Measurements from ENCODE around the gene PLPP4. TPM values are rescaled to one million over a fixed set of nuclear protein-coding genes. Genes with fewer than 3 reads are reported as not detected.
A peak's percentile ranks its signal among the peaks of the same experiment; 100 is the strongest.

The PLPP4 gene
- total RNA-seq, 1 experiment from 2014 or later, result 3.5 TPM

GRCh38 chr10:120436439-120437112 is 20.5 kb upstream of the PLPP4 start:
- Histone ChIP-seq H3K36me3 (replicated peaks; ENCODE audit: control insufficient read depth, insufficient read depth, low read length) (no peaks in the 10 kb centered on the region), H3K27me3 (ENCODE audit: control insufficient read depth, insufficient read depth, low read length) (no peaks in the 10 kb centered on the region), H3K4me3 (ENCODE audit: insufficient read depth, low read depth, low read length) (no peak overlapping the region)
- no peak for DNase-seq

DNA sequence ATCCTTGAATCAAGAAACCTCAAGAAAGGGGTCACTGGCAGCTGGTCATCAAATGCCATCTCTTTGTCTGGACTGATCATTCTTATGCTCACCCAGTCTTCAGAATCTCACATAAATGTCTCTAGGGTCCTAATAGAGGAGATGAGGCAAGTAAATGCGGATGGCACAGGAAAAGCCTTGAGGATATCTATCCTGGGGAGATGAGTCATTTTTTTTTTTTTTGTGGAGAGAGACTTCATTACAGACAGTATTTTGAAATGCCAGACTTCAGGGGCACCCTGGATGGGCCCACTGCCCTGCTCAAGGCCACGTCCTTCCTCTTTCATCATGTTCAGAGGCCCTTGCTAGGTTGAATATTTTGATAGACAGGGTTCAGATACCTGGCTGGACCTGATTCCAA is 19.5 kb upstream of the PLPP4 start:
- H3K27me3 ChIP-seq (ENCODE audit: control insufficient read depth, insufficient read depth, low read length), result no peaks in the 10 kb centered on the region
- no peaks in the 10 kb centered on the region for H3K36me3 ChIP-seq (replicated peaks; ENCODE audit: control insufficient read depth, insufficient read depth, low read length)
- no peak for DNase-seq
- H3K4me3 ChIP-seq (ENCODE audit: insufficient read depth, low read depth, low read length), result no peak overlapping the region

DNA sequence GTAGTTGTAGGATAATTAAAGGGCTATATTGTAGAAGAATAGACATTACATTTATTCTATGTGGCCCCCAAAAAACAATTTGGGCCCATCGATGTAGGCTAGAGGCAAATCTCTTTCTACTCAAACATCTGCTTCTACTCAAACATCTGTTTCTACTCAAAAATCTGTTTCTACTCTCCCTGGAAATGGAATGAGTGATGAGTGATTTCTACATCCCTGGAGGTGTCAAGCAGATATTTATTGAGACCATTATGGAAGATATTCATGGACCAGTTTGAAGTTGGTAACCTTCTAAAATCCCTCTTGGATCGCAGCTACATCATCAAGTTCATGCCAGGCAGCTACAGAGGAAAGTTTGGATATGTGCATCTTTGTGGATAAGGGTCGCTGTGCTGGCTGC is 5.1 kb upstream of the PLPP4 start:
- no peak for DNase-seq
- Histone ChIP-seq H3K4me3 (ENCODE audit: insufficient read depth, low read depth, low read length) (no peak overlapping the region), H3K36me3 (replicated peaks; ENCODE audit: control insufficient read depth, insufficient read depth, low read length) (no peaks in the 10 kb centered on the region), H3K27me3 (ENCODE audit: control insufficient read depth, insufficient read depth, low read length) (peaks cover 16% of the 10 kb centered on the region)

- Histone ChIP-seq H3K4me3 (ENCODE audit: insufficient read depth, low read depth, low read length) (no peak overlapping the region), H3K36me3 (replicated peaks; ENCODE audit: control insufficient read depth, insufficient read depth, low read length) (no peaks in the 10 kb centered on the region), H3K27me3 (ENCODE audit: control insufficient read depth, insufficient read depth, low read length) (peaks cover 29% of the 10 kb centered on the region)
- DNase-seq, result no peak
Observed at GRCh38 chr10:120453319-120453718, 3.7 kb upstream of the PLPP4 start.

DNA sequence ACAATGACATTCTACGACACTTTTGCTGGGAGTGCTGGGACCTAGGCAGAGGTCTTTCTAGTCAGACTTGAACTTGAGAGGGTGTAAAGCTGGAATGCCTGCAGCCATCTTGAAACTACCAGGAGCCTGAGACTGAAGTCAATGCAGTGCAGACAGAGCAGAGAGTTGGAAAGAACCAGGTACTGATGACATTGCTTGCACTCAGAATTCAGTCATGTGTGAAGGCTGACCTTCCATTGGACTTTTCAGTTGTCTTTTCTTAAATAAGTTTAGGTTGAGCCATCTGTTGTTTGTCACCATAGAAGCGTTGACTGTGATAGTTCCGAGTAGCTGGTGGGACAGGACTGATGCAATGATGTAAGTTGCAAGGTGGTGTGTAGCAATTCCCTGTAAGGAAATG is 3.1 kb upstream of the PLPP4 start:
- Histone ChIP-seq H3K27me3 (ENCODE audit: control insufficient read depth, insufficient read depth, low read length) (peaks cover 34% of the 10 kb centered on the region), H3K4me3 (ENCODE audit: insufficient read depth, low read depth, low read length) (no peak overlapping the region), H3K36me3 (replicated peaks; ENCODE audit: control insufficient read depth, insufficient read depth, low read length) (no peaks in the 10 kb centered on the region)
- DNase-seq, result no peak

DNA sequence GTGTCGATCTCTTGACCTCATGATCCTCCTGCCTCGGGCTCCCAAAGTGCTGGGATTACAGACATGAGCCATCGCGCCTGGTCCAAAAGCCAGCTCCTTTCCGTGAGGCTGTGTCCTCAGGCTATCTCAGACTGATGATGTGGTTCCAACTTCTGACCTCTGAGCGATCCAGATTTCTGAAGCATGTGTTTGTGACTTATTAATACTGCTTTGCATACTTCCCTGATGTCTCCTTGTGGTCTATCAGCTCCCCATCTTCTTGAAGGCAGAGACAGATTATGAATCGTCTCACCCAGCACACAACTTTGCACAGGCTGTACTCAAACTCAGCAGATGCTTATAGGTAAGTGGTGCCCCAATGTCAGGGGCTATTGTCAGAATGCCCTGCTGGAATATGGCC is 2.0 kb upstream of the PLPP4 start:
- DNase-seq, result no peak
- Histone ChIP-seq H3K36me3 (replicated peaks; ENCODE audit: control insufficient read depth, insufficient read depth, low read length) (no peaks in the 10 kb centered on the region), H3K4me3 (ENCODE audit: insufficient read depth, low read depth, low read length) (no peak overlapping the region), H3K27me3 (ENCODE audit: control insufficient read depth, insufficient read depth, low read length) (peaks cover 38% of the 10 kb centered on the region)

- Histone ChIP-seq H3K27me3 (ENCODE audit: control insufficient read depth, insufficient read depth, low read length) (peaks cover 38% of the 10 kb centered on the region), H3K4me3 (ENCODE audit: insufficient read depth, low read depth, low read length) (no peak overlapping the region), H3K36me3 (replicated peaks; ENCODE audit: control insufficient read depth, insufficient read depth, low read length) (no peaks in the 10 kb centered on the region)
- no peak for DNase-seq
Observed at GRCh38 chr10:120455606-120456005, 1.4 kb upstream of the PLPP4 start.

DNA sequence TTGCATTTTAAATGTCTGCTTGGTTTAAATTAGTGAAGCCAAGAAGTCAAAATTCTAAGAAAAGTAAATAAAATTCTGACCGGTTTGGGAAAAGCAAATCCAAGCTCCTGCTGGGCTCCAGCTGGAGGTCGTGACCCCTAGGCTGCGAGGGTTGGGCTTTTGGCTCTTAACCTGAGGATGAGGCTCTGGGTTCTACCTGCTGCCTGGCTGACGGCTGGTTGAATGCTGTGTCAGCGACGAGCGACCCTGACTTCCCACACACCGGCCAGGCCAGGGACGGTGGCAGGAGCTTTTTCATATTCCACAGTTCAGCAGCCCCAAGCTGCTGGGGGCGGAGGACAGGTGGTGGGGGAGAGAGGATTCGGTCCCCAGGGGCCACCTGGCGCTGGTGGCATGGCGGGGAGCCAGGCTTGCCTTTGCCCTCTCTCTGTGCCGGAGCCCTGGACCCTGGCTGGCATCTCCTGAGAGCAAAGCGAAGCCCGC is 843 bp upstream of the PLPP4 start:
- H3K4me3 ChIP-seq (ENCODE audit: insufficient read depth, low read depth, low read length), result peak overlapping the region; percentile 52
- peak; percentile 76 for DNase-seq
- H3K27me3 ChIP-seq (ENCODE audit: control insufficient read depth, insufficient read depth, low read length), result peaks cover 38% of the 10 kb centered on the region
- H3K36me3 ChIP-seq (replicated peaks; ENCODE audit: control insufficient read depth, insufficient read depth, low read length), result no peaks in the 10 kb centered on the region

DNA sequence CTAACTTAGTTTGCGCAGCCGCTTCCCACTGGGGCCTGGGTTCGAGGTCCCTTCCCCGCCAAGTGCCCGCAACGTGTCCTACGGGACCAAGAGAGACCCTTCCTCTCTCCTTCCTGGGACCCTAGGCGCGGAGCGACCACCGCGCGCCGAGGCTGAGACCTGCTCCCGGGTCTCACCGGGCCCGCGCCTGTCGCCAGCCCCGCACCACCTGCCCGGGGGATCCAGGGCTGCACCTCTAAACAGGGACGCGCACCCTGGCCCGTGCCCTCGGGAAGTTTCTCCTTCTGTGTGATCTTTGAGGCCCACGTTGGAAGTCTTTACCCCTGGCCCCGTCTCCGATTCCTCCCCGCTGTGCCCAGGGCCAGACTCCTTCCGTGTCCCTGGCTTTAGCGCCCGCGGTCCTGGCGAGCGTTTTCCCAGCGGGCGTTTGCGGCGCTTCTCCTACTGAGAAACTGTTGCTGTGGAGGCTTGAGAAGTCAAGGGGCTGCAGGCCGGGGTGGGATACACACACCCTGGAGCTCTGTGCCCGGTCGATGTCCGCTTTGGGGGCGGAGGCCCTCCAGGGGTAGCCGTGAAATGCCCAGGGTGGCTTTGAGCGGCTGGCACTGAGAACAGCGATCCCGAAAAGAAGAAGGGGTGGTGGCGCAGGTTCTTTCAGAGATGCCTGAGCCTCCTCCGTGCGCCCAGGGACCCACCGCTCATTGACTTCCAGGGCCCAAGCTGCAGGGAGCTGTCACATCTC is 575 bp downstream of the PLPP4 start:
- Histone ChIP-seq H3K4me3 (ENCODE audit: insufficient read depth, low read depth, low read length) (peak overlapping the region; percentile 52), H3K27me3 (ENCODE audit: control insufficient read depth, insufficient read depth, low read length) (peaks cover 38% of the 10 kb centered on the region), H3K36me3 (replicated peaks; ENCODE audit: control insufficient read depth, insufficient read depth, low read length) (no peaks in the 10 kb centered on the region)
- DNase-seq, result peak; percentile 74

- no peaks in the 10 kb centered on the region for H3K36me3 ChIP-seq (replicated peaks; ENCODE audit: control insufficient read depth, insufficient read depth, low read length)
- H3K4me3 ChIP-seq (ENCODE audit: insufficient read depth, low read depth, low read length), result no peak overlapping the region
- H3K27me3 ChIP-seq (ENCODE audit: control insufficient read depth, insufficient read depth, low read length), result peaks cover 38% of the 10 kb centered on the region
- no peak for DNase-seq
Observed at GRCh38 chr10:120458432-120458831, 1.4 kb downstream of the PLPP4 start.

DNA sequence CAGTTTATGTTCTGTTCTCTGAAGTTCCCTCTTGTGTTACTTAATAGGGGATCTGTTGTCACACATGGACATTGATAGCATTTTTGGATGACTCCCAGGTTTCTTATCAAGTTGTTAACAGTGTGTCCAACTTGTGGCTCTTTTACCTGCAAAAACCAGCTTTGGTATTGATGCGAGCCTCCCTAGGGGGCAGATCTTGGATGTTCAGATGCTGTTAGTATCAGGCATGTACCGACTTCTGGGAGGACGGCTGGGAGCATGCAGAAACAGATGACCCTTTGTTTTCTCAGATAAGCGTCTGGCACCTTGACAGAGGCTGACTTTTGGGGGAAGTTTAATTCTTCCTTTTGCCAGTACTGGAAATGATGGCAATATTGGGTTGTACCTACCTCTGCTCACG is 2.2 kb downstream of the PLPP4 start:
- Histone ChIP-seq H3K36me3 (replicated peaks; ENCODE audit: control insufficient read depth, insufficient read depth, low read length) (no peaks in the 10 kb centered on the region), H3K4me3 (ENCODE audit: insufficient read depth, low read depth, low read length) (no peak overlapping the region), H3K27me3 (ENCODE audit: control insufficient read depth, insufficient read depth, low read length) (peaks cover 37% of the 10 kb centered on the region)
- DNase-seq, result no peak

DNA sequence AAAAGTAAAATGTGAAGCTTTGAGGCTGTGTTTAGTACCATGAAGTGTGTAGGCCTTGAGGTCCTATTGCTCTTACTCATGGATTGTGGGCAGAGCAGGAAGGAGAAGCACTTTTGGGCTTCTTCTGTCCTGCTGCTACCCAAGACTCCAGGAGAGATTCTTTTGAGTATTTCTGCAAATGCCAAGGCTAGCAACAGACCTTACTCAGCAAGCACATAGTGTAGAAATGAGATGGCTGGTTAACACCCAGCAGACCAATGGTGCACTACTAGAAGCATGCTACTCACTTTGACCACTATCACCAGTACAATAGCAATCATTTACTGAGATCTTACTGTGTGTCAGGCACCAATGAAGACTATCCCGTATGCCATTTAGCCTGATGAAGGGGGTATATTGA is 3.2 kb downstream of the PLPP4 start:
- H3K4me3 ChIP-seq (ENCODE audit: insufficient read depth, low read depth, low read length), result no peak overlapping the region
- no peaks in the 10 kb centered on the region for H3K36me3 ChIP-seq (replicated peaks; ENCODE audit: control insufficient read depth, insufficient read depth, low read length)
- no peak for DNase-seq
- peaks cover 35% of the 10 kb centered on the region for H3K27me3 ChIP-seq (ENCODE audit: control insufficient read depth, insufficient read depth, low read length)

DNA sequence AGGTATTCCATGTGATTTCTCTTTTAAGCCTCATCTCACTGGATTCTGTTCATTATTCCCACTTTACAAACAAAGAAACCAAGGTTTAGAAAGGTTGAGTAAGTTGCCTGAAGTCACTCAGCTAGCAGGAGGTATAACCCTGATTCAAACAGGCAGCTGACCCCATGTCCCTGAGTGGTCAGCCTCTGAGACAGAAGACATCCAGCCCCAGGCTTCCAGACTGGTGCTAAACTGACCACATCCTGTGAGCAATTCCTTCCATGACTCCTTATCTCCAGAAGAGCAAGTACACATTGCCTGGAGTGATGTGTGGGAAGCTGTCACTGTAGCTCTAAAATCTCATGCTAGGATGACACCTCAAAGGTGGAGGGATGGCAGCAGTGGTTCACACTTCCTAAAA is 3.7 kb downstream of the PLPP4 start:
- H3K36me3 ChIP-seq (replicated peaks; ENCODE audit: control insufficient read depth, insufficient read depth, low read length), result no peaks in the 10 kb centered on the region
- peaks cover 33% of the 10 kb centered on the region for H3K27me3 ChIP-seq (ENCODE audit: control insufficient read depth, insufficient read depth, low read length)
- no peak for DNase-seq
- H3K4me3 ChIP-seq (ENCODE audit: insufficient read depth, low read depth, low read length), result no peak overlapping the region

GRCh38 chr10:120462018-120462682 is 5.1 kb downstream of the PLPP4 start:
- DNase-seq, result no peak
- H3K4me3 ChIP-seq (ENCODE audit: insufficient read depth, low read depth, low read length), result no peak overlapping the region

DNA sequence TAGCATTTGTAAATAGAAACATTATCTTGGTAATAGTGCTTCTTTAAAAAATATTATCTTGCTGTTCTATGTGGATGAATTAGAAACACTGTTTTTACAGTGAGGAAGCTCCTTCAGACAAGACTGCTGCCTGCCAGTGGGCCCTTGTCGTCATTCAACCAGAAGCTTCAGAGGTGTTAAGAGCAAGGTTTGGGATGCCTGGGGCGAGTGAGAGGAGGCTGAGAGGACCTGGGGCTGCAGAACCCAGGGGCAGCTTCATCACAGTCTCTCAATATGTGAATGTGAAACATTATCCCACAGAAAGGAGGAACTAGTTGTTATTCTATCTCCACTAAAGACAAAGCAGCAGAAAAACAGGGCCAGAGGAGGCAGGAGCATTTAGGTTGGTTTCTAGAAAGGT is 8.1 kb downstream of the PLPP4 start:
- no peak for DNase-seq
- no peak overlapping the region for H3K4me3 ChIP-seq (ENCODE audit: insufficient read depth, low read depth, low read length)
- H3K27me3 ChIP-seq (ENCODE audit: control insufficient read depth, insufficient read depth, low read length), result no peaks in the 10 kb centered on the region
- no peaks in the 10 kb centered on the region for H3K36me3 ChIP-seq (replicated peaks; ENCODE audit: control insufficient read depth, insufficient read depth, low read length)

More at GRCh38 chr10:120462018-120462682, 5.1 kb downstream of the PLPP4 start:
- H3K27me3 ChIP-seq (ENCODE audit: control insufficient read depth, insufficient read depth, low read length), result peaks cover 20% of the 10 kb centered on the region
- no peaks in the 10 kb centered on the region for H3K36me3 ChIP-seq (replicated peaks; ENCODE audit: control insufficient read depth, insufficient read depth, low read length)
